ENCODE results near the gene CGRRF1. TPM values are rescaled to one million over a fixed set of nuclear protein-coding genes. Genes with fewer than 3 reads are reported as not detected.

CGRRF1 gene
- total RNA-seq, 1 experiment from 2014 or later: 19.1 TPM

- H3T11ph ChIP-seq (ENCODE audit: low read length): no peak overlapping the region
- no peak for DNase-seq
- no peak overlapping the region for H2BK15ac ChIP-seq (ENCODE audit: low read depth, low read length)
- H3K4ac ChIP-seq (ENCODE audit: low read depth, low read length): no peak overlapping the region
- no peak overlapping the region for H2BK5ac ChIP-seq (ENCODE audit: insufficient read length, low read length)
- H2AFZ ChIP-seq (ENCODE audit: low read length): no peak overlapping the region
- H3K56ac ChIP-seq (ENCODE audit: insufficient read length, low read depth, low read length): no peak overlapping the region
- peaks cover 4% of the 10 kb centered on the region; the same call in 1 of the 2 replicates for H3K79me2 ChIP-seq (ENCODE audit: insufficient read depth, low read length)
- H3K36me3 Mint-ChIP-seq (ENCODE audit: insufficient read depth in 1 of 3, low read depth in 3 of 3): no peaks in the 10 kb centered on the region
- H3K9ac ChIP-seq (ENCODE audit: extremely low read depth, insufficient read length, low read length): no peak overlapping the region
- H3K9me3 Mint-ChIP-seq: no peaks in the 10 kb centered on the region
- no peaks in the 10 kb centered on the region for H3K9me3 ChIP-seq (ENCODE audit: control insufficient read depth, low read depth, low read length)
- no peak overlapping the region for H4K8ac ChIP-seq (replicated peaks; ENCODE audit: insufficient read length, low read depth, low read length)
- no peak for TF ChIP-seq CTCF (conservative IDR thresholded peaks at IDR 0.05)
- no peak overlapping the region for H2BK120ac ChIP-seq (ENCODE audit: low read depth, low read length, poor library complexity, severe bottlenecking)
- H3K14ac ChIP-seq (ENCODE audit: insufficient read depth, low read length): no peak overlapping the region
- no peak overlapping the region for H3K23ac ChIP-seq (ENCODE audit: insufficient read length, low read depth, low read length)
- H3K4me3 Mint-ChIP-seq: no peak overlapping the region
- H3K79me1 ChIP-seq (ENCODE audit: insufficient read depth, low read depth, low read length, poor library complexity, severe bottlenecking): no peaks in the 10 kb centered on the region
- H3K4me1 ChIP-seq (ENCODE audit: insufficient read depth, low read length): no peaks in the 10 kb centered on the region; the same call in 1 of the 2 replicates
- H3K18ac ChIP-seq (ENCODE audit: insufficient read length, low read depth, low read length): no peak overlapping the region
- no peak overlapping the region for H2AK5ac ChIP-seq (ENCODE audit: insufficient read length, low read length)
- H2BK20ac ChIP-seq (ENCODE audit: low read depth, low read length, poor library complexity, severe bottlenecking): no peak overlapping the region
- no peak overlapping the region for H3K4me2 ChIP-seq (ENCODE audit: insufficient read depth, insufficient read length, low read length)
- no CpG with 5 or more reads among the region's 3 CpGs for WGBS (ENCODE audit: extremely low coverage, insufficient read length, low lambda C conversion rate)
- H4K91ac ChIP-seq (ENCODE audit: insufficient read length, low read depth, low read length): no peak overlapping the region
- no peaks in the 10 kb centered on the region for H3K27me3 ChIP-seq (ENCODE audit: insufficient read depth, low read length)
- no peaks in the 10 kb centered on the region for H3K27me3 Mint-ChIP-seq (ENCODE audit: low read depth)
- H3K4me1 Mint-ChIP-seq: no peaks in the 10 kb centered on the region
- no peak overlapping the region for H3K27ac Mint-ChIP-seq
- no peaks in the 10 kb centered on the region for H4K20me1 ChIP-seq (ENCODE audit: control insufficient read depth, insufficient read depth, insufficient read length)
- H2BK12ac ChIP-seq (ENCODE audit: insufficient read length, low read depth, low read length): no peak overlapping the region
- no peak overlapping the region for H3K27ac ChIP-seq (ENCODE audit: insufficient read length, low read depth, low read length)
- no peaks in the 10 kb centered on the region for H3K23me2 ChIP-seq (ENCODE audit: insufficient read length, low read depth, low read length, poor library complexity, severe bottlenecking)
- H4K5ac ChIP-seq (ENCODE audit: insufficient read length, low read depth, low read length): no peak overlapping the region
Measured at GRCh38 chr14:54580933-54581332, 71.2 kb downstream of the CGRRF1 start.

All from H9 (cell line).